ENCODE results near the gene MIEF1.
A peak's percentile ranks its signal among the peaks of the same experiment; 100 is the strongest.
"Not testable (repeated sequence)": the region's sequence is repeated elsewhere in the genome, so short reads cannot be mapped to it uniquely, and the experiment has no call there.

MIEF1 gene

GRCh38 chr22:39517470-39517869, 15.4 kb downstream of the MIEF1 start:
- DNase-seq, result no peak

- DNase-seq, result no peak
These were observed 16.2 kb downstream of the MIEF1 start for GRCh38 chr22:39518144-39518786.

GRCh38 chr22:39518996-39519680, 17.0 kb downstream of the MIEF1 start:
- DNase-seq, result no peak

GRCh38 chr22:39519681-39520225, 17.7 kb downstream of the MIEF1 start:
- DNase-seq, result peak; percentile 97 to 99

GRCh38 chr22:39520226-39521105, 18.4 kb downstream of the MIEF1 start, which contains the start of gene ATF4:
ATF4 (plus strand) TSS chr22:39520562; CDS start chr22:39521446, 884 bp downstream.
- peak; percentile 88 to 97 for DNase-seq

GRCh38 chr22:39521106-39521885, 19.2 kb downstream of the MIEF1 start:
- DNase-seq, result not testable (repeated sequence)

GRCh38 chr22:39522091-39522490, 20.0 kb downstream of the MIEF1 start:
- DNase-seq, result not testable (repeated sequence)

- no peak for DNase-seq
These were observed 20.6 kb downstream of the MIEF1 start for GRCh38 chr22:39522567-39523300.

- no peak for DNase-seq
These were observed 22.1 kb downstream of the MIEF1 start for GRCh38 chr22:39524089-39524752.

- no peak for DNase-seq
These were observed 22.9 kb downstream of the MIEF1 start for GRCh38 chr22:39524753-39525657.

GRCh38 chr22:39525658-39525975, 23.5 kb downstream of the MIEF1 start:
- no peak for DNase-seq

- no peak for DNase-seq
These were observed 24.7 kb downstream of the MIEF1 start for GRCh38 chr22:39526736-39527171.

- DNase-seq, result no peak
These were observed 25.4 kb downstream of the MIEF1 start for GRCh38 chr22:39527481-39527961.

- DNase-seq, result no peak
These were observed 26.1 kb downstream of the MIEF1 start for GRCh38 chr22:39528080-39528661.

GRCh38 chr22:39528681-39529486, 26.8 kb downstream of the MIEF1 start:
- peak; percentile 86 to 91 for DNase-seq

- no peak for DNase-seq
These were observed 27.4 kb downstream of the MIEF1 start for GRCh38 chr22:39529487-39529851.

- DNase-seq, result no peak
These were observed 28.0 kb downstream of the MIEF1 start for GRCh38 chr22:39530116-39530515.

GRCh38 chr22:39530692-39531331, 28.7 kb downstream of the MIEF1 start:
- DNase-seq, result no peak
